Activated CD4-positive, alpha-beta T cell treated with anti-CD3 and anti-CD28 coated beads, Interleukin-10, Interleukin-2, amounts not matched to agents 100 ng/mL and 50 ng/mL, durations not matched to agents 16 hours and 8 hours (primary cell): Measurements from ENCODE around the gene MAP6.

Experiments
- DNase-seq: peaks from one replicate; pipeline ENCODE4 v3.0.0-alpha.2; 2020

The MAP6 gene

GRCh38 chr11:75627906-75628668 is 40.8 kb downstream of the MAP6 start:
- DNase-seq, result no peak

DNA sequence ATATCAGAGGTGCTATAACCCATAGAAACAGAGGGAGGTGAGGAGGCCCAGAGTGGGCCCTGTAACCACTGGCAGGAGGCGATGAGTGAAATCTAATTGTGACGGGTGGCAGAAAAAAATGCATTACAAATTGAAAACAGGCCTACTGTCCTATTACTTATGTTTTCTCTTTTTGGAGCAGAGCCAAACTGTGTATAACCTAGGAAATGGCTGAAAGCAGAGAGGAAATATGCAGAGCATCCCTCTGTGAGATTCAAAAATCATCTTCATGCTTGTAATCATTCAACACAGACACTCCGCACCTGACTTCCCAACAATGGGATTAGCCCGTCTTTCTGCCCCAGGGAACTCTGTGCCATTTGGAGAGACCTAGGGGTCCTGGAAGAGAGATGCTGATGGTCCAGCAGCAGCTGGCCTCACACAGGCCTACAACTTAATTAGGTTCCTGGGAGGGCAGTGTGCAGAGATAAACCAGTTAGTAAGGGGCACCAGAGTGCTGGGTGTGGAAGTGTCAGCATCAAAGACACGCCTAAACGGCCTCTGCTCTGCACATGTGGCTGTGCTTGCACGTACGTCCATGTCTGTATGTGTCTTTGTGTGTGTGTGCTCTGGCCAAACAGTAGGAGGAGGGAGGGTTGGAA is 41.8 kb downstream of the MAP6 start:
- no peak for DNase-seq

GRCh38 chr11:75625991-75626888 is 42.6 kb downstream of the MAP6 start:
- no peak for DNase-seq

DNA sequence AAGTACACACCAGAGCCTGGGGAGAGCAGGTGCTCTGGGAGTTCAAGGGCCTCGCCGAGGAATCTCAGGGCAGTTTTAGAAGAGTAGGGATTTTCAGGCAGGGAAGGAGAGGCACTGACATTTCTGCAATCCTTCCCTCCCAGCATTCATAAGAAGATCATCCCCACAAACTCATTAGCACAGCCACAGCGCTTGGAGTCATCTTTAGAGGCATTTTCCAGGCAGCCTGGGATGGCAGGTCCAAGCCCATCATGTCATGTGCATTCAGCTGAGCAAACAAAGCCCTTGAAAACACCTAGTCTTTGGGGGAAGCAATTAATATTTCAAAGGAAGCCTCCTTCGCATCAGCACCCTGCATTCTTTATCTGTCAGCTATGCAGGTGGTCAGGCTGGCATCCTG is 43.8 kb downstream of the MAP6 start:
- no peak for DNase-seq

- no peak for DNase-seq
Observed at GRCh38 chr11:75616281-75616680, 52.6 kb downstream of the MAP6 start.

DNA sequence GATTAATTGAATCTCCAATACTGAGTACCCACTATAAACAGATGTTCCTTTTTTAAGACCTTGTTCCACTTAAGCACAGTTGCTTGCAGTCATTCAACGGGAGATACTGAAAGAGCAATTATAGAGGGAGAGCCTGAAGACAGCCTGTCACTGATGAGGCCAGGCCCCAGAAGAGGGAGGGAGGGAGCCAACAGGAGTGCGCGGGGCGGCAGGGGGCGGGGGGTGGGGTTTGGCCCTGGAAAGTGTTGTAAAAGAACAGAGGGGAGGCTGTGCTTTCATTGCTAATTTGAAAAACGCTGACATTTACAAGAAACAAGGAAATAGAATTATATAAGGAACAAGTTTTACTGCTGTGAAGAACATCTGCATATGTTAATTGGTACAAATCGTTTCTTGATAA is 53.1 kb downstream of the MAP6 start:
- no peak for DNase-seq

- DNase-seq, result no peak
Observed at GRCh38 chr11:75611823-75612222, 57.0 kb downstream of the MAP6 start.

- DNase-seq, result no peak
Observed at GRCh38 chr11:75606099-75606498, 62.7 kb downstream of the MAP6 start.

DNA sequence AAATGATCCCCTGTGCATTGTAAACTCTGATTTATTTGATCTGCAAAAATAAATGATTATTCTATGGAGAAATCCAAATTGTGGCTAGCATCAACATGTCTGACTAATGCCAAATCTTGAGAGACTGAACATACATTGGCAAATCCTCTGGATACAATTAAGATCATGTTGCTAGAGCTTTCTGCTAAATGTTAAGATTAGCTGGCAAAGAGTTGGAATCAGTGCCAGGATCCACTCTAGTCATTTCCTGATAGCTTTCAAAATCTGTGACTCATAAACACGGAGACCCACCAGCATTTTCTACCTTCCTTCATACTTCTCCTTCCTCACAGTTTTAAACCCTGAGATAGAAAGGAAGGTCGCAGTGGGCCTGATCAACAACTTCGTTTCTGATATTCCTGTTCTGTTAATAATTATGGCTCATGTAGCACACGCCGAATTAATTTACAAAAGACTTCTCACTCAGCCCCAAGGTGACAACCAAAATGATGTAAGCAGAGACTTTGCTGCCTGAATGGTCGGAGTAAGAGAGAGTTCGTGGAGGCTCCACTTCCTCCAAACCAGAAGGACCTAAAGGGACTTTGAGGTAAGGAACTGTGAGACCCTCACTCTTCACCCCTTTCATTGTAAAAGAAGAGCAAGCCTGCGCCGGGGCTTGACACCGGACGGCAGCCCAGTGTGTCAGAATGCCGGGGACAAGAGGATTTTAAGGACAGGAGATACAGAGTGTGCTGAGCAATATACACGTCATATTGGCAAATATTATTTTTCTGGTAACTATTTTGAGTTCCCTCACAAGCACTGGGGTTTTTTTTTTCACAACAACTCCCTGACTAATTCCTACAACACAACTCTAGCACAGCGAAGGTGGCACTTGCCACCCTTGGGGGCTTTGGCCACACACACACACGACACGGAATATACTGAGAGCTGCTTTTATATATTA is 64.8 kb downstream of the MAP6 start:
- no peak for DNase-seq

DNA sequence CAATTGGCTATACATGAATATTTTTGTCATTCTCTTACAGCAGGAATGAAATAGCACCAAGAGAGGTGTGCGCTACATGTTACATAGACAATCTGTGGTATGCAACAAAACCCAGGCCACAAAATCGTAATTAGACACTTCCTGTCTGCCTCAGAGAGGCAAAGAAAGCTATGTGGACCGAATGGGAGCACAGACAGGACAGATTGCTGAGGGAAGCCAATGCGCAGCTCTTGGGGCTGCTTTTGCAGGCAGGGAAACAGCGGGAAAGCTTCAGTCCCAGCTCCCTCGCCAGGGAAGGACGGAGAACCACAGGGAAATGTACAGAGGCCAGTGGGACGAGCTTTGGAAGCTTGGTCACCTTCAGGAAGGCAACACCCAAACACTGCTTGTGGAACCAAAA is 65.9 kb downstream of the MAP6 start:
- DNase-seq, result no peak

DNA sequence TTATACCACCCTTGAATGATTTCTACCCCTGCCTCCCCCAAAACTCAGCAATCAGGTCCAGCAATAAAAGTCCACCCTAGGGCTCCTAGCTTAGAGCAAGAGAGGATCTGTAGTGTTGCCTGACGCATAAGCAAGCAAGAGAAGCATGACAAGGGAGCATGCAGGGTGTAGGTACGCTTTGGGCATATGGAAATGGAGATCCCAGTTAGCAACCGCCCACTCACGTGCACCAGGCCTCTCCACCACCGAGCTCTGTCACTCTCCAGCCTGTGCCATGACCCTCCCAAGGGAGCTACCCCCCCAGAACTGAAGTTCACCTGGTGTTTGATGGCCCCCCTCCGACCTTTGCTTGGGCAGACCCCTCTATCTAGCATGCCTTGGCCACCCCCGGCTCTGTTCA is 67.3 kb downstream of the MAP6 start:
- no peak for DNase-seq

GRCh38 chr11:75600356-75600755 is 68.5 kb downstream of the MAP6 start:
- DNase-seq, result no peak

DNA sequence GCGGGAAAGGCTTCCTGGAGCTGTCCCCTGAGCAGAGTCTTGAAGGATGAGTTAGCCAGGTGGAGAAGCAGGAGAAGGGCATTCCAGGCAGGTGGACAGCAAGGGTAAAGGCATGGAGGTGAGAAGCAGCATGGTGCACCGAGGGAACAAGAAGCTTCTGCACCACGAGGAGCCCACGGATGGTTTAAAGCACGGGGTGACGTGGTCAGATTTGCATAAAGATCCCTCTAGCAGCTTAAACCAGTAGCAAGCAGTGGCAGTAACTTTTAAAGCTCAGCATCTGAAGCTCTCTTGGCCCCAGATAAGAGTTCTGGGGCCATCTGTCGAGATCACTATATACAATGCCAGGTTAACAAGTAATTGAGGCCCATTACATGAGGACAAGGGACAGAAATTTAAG is 69.9 kb downstream of the MAP6 start:
- DNase-seq, result no peak

GRCh38 chr11:75598264-75598663 is 70.6 kb downstream of the MAP6 start:
- no peak for DNase-seq

DNA sequence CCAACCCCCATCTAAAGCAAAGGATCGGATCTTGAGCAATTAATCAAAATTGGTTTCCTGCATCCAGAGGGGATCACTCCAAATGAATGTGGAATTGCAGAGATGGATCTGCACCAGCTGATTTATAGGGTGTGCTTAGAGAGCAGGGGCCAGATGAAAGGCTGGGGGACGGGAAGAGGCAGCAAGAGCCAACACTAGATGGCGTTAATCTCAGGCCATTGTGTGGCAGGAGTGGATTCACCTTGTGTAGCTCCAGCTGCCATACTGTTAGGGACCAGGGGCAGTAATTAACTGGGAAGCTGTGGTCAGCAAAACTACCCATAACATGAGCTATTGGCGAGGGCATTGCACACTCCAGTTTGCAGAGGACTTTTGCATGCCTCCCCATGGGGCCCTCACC is 71.2 kb downstream of the MAP6 start:
- peak; percentile 36 for DNase-seq

DNA sequence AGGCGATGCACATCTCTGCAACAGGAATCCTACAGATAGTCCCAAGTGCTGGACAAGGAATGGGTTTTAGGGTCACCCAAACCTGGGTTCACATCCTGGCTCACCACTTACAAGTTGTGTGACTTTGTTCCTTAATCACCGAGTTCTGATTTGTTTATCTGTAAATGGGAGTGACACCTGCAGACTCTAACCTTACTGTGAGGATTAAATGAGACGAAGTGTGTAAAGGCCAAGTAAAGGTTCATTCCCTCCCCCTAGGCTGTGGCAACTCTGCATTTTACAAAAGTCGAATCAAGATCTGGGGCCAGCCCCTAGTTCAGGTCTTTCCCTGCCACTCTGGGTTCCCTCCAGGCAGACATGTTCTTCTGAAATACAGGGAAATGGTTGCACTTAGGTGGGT is 71.9 kb downstream of the MAP6 start:
- DNase-seq, result no peak

- DNase-seq, result no peak
Observed at GRCh38 chr11:75595429-75595828, 73.4 kb downstream of the MAP6 start.

DNA sequence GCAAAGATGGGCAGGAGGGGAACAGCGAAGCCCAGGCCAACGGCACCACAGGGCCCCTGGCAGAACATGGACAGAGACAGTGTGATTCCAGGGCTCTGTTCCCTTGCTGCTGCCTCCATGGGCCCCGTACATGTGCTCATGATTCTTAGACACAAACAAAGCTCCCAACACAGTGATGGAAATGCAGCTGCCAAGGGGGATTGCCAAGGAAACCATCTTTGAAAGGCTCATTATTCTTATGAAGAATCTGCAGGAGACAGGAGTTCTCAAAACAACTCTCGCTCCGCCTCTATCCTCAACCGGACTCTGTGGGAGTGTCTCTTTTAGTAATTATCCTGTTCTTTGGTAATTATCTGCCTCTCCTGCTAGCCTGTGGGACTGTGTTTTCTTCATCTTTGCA is 74.6 kb downstream of the MAP6 start:
- DNase-seq, result no peak

- DNase-seq, result no peak
Observed at GRCh38 chr11:75593286-75593915, 75.4 kb downstream of the MAP6 start.

DNA sequence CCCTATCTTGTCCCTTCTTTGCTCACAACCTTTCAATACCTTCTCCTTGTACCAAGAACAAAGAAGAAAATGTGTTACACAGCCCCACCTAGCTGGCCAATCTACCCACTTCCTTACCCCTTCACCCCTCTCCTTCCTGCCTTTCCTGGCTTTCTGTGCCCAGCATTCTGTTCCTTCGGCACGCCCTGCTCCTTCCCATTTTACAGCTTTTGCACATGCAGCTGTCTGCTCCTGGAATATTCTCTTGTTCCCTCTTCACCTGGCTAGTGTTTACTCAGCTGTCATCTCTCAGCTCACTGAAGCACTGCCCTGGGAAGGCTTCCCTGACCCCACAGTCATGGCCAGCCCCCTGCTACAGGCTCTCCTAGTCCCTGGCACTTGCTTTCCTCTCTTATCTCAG is 76.1 kb downstream of the MAP6 start:
- no peak for DNase-seq

DNA sequence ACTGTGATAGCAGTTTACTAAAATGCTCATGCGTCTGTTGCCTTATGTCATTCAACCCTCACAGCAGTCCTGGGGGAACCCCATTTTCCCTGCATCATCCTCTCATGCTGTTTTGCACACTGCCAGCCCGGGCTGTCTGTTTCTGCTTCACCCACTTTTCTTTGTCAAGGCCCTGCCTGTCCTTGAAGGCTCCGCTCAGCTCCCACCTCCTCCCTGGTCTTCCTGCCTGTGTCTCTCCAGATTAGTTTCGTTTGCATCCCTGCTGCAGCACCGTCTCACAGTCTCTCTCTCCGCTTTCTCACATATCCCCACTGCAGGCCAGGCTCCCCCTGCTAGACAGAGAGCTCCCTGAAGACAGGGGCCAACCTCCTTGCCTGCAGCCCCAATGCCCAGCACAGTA is 76.9 kb downstream of the MAP6 start:
- DNase-seq, result no peak

DNA sequence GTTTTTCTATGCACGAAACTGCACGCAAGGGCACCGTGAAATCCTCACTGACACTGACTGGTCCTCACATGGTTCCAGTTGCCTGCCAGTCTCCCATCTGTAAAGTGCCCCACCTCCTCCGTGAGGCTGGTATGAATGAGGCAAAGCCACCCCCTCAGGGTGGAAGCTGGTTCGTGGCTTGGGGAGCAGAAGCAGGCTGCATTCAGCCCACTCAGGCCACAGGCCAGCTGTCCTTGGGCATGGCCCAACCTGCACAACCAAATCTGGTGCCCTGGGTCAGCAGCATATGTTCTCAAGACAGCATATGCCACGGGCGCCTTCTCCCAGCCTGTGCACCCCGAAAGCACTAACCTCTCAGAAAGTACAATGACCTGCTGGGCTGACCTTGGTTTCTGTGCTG is 77.5 kb downstream of the MAP6 start:
- no peak for DNase-seq
